ENCODE measurements around the gene GFM1.
A peak's percentile ranks its signal among the peaks of the same experiment; 100 is the strongest.

The GFM1 gene

DNA sequence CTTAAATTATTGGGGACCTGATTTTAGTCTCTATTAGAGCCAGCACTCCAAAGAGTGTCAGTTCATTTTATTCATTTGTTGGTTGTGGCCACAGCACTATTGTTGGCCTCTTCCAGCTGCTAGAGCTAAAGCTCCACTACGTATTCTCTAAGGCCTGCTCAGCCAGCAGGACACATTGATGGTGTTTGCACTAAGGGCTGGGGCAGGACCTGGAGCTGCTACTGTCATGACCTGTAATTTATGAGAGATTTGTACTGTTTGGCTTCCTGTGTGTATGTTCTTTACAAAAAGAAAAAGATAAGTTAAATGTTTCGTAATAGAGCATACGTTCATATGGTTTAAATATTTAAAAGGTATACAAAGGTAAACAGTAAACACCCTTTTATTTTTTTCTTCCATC is 8.1 kb downstream of the GFM1 start:
- Histone ChIP-seq H3K4me3 (ENCODE audit: low read depth, low read length) (no peak overlapping the region), H3K36me3 (ENCODE audit: control insufficient read depth, insufficient read depth, low read length) (peaks cover 74% of the 10 kb centered on the region), H3K9me3 (ENCODE audit: control insufficient read depth, insufficient read depth, low read depth, low read length) (no peaks in the 10 kb centered on the region), H3K9ac (ENCODE audit: low read length) (no peak overlapping the region), H3K4me1 (ENCODE audit: control insufficient read depth, insufficient read depth, low read length) (no peaks in the 10 kb centered on the region), H3K27ac (ENCODE audit: low read depth, low read length) (no peak overlapping the region), H3K27me3 (ENCODE audit: control insufficient read depth, insufficient read depth, low read length) (no peaks in the 10 kb centered on the region)

DNA sequence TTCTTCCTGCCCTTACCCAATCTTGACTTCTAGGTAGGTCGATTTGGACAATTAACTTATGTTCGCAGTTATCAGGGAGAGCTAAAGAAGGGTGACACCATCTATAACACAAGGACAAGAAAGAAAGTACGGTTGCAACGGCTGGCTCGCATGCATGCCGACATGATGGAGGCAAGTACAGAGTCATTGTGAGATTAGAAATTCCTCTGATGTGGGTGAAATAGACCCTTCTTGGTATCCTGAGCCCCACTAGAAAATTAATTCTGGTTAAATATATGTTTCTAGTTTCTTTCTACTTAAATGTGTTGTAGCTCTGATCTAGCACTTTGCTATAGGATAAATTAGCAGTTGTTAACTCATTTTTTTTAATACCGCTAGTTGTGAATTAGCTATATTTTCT is 14.6 kb downstream of the GFM1 start:
- no peaks in the 10 kb centered on the region for H3K27me3 ChIP-seq (ENCODE audit: control insufficient read depth, insufficient read depth, low read length)
- H3K9ac ChIP-seq (ENCODE audit: low read length), result no peak overlapping the region
- no peaks in the 10 kb centered on the region for H3K4me1 ChIP-seq (ENCODE audit: control insufficient read depth, insufficient read depth, low read length)
- peaks cover 74% of the 10 kb centered on the region for H3K36me3 ChIP-seq (ENCODE audit: control insufficient read depth, insufficient read depth, low read length)
- H3K27ac ChIP-seq (ENCODE audit: low read depth, low read length), result no peak overlapping the region
- no peaks in the 10 kb centered on the region for H3K9me3 ChIP-seq (ENCODE audit: control insufficient read depth, insufficient read depth, low read depth, low read length)
- H3K4me3 ChIP-seq (ENCODE audit: low read depth, low read length), result no peak overlapping the region

DNA sequence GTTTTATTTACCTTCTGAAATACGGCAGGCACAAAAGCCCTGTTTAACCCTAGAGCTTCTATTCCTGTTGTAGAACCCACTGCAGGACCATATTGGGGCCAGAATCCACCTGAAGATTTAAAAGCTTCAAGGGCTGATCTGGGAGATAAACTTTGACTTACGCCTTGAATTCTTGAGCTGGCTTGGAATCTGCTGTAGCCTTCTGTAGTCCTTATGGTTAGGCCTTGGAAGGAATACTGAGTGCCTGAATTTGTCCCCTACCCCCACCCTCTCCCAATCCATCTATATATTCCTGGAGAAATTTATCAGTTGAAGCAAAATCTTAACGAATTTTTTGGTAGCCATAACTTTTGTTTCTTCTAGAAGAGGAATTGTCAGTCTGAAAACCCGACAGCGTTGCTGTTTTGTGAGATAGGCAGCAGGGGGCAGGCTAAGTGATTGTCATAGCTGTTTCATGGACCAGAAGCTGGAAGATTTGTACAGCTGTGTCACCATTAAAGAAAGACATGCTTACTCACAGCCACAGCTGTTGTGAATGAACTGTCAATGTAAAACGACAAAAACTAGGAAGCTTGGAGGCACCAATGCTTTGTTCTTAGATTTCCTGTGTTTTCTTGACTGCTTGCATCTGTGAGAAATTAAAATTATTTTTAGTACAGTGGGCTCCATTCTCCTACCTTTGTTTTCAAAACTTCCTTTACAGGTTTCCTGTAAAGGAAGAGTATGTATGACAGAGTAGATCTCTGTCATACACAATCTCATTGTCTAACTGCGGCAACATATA is 15.3 kb downstream of the GFM1 start:
- peaks cover 74% of the 10 kb centered on the region for H3K36me3 ChIP-seq (ENCODE audit: control insufficient read depth, insufficient read depth, low read length)
- H3K4me3 ChIP-seq (ENCODE audit: low read depth, low read length), result no peak overlapping the region
- H3K4me1 ChIP-seq (ENCODE audit: control insufficient read depth, insufficient read depth, low read length), result no peaks in the 10 kb centered on the region
- no peaks in the 10 kb centered on the region for H3K27me3 ChIP-seq (ENCODE audit: control insufficient read depth, insufficient read depth, low read length)
- H3K9ac ChIP-seq (ENCODE audit: low read length), result no peak overlapping the region
- H3K9me3 ChIP-seq (ENCODE audit: control insufficient read depth, insufficient read depth, low read depth, low read length), result no peaks in the 10 kb centered on the region
- H3K27ac ChIP-seq (ENCODE audit: low read depth, low read length), result no peak overlapping the region

DNA sequence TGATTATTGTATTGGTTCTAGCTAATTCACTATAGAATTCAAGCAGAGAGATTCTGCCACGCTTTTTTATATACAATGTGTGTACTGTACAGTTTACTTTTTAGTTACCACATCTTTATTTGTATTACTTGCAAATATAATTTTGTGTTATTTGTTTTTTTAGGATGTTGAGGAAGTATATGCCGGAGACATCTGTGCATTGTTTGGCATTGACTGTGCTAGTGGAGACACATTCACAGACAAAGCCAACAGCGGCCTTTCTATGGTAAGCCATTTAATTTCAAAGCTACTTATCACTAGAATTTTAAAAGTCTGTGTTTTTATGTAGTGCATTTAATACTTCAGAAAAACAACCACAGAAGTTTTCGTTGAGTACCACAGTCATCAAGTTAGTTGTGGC is 16.4 kb downstream of the GFM1 start:
- Histone ChIP-seq H3K4me3 (ENCODE audit: low read depth, low read length) (no peak overlapping the region), H3K36me3 (ENCODE audit: control insufficient read depth, insufficient read depth, low read length) (peaks cover 76% of the 10 kb centered on the region), H3K4me1 (ENCODE audit: control insufficient read depth, insufficient read depth, low read length) (no peaks in the 10 kb centered on the region)

DNA sequence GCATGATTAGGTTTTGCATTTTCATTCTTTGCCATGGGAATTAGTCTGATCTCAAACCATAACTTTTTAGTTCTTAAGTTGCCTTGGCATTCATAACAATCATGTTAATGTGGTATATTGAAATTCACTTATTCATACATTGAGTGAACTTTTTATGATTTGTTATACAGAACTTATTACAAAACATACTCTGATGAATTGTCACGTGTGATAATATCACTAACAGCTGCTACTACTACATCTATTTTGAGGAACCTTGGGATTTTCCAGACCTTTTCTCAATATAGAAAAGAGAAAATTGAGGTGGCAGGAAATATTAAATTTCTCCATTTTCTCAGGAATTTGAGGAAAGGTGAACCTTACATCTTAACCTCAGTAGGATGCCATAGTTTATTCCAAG is 18.9 kb downstream of the GFM1 start:
- no peaks in the 10 kb centered on the region for H3K27me3 ChIP-seq (ENCODE audit: control insufficient read depth, insufficient read depth, low read length)
- no peak overlapping the region for H3K4me3 ChIP-seq (ENCODE audit: low read depth, low read length)
- no peak overlapping the region for H3K27ac ChIP-seq (ENCODE audit: low read depth, low read length)
- peaks cover 88% of the 10 kb centered on the region for H3K36me3 ChIP-seq (ENCODE audit: control insufficient read depth, insufficient read depth, low read length)
- no peaks in the 10 kb centered on the region for H3K4me1 ChIP-seq (ENCODE audit: control insufficient read depth, insufficient read depth, low read length)
- no peaks in the 10 kb centered on the region for H3K9me3 ChIP-seq (ENCODE audit: control insufficient read depth, insufficient read depth, low read depth, low read length)
- no peak overlapping the region for H3K9ac ChIP-seq (ENCODE audit: low read length)

More for the DNA sequence above, 16.4 kb downstream of the GFM1 start:
- no peaks in the 10 kb centered on the region for H3K27me3 ChIP-seq (ENCODE audit: control insufficient read depth, insufficient read depth, low read length)
- no peak overlapping the region for H3K9ac ChIP-seq (ENCODE audit: low read length)
- no peak overlapping the region for H3K27ac ChIP-seq (ENCODE audit: low read depth, low read length)
- H3K9me3 ChIP-seq (ENCODE audit: control insufficient read depth, insufficient read depth, low read depth, low read length), result no peaks in the 10 kb centered on the region

DNA sequence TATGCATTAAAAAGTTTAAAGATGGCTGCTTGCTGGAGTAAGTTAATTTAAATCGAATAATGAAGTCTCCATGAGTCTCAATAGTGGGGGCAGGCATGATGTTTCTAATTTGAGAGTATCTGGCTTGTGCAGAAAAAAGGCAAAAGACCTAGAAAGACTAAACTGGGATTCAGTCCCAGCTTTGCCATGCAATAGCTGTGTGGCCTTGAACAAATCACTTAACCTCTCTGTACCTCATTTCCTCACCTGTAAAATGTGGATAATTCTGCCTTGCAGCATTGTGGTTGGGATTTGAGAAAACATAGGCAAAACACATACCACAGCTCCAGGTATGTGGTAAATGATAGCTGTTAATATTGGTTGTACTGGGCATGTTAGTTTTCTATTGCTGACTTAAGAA is 19.5 kb downstream of the GFM1 start:
- Histone ChIP-seq H3K9me3 (ENCODE audit: control insufficient read depth, insufficient read depth, low read depth, low read length) (no peaks in the 10 kb centered on the region), H3K4me3 (ENCODE audit: low read depth, low read length) (no peak overlapping the region), H3K27me3 (ENCODE audit: control insufficient read depth, insufficient read depth, low read length) (no peaks in the 10 kb centered on the region), H3K36me3 (ENCODE audit: control insufficient read depth, insufficient read depth, low read length) (peaks cover 88% of the 10 kb centered on the region), H3K9ac (ENCODE audit: low read length) (no peak overlapping the region), H3K4me1 (ENCODE audit: control insufficient read depth, insufficient read depth, low read length) (no peaks in the 10 kb centered on the region), H3K27ac (ENCODE audit: low read depth, low read length) (no peak overlapping the region)

DNA sequence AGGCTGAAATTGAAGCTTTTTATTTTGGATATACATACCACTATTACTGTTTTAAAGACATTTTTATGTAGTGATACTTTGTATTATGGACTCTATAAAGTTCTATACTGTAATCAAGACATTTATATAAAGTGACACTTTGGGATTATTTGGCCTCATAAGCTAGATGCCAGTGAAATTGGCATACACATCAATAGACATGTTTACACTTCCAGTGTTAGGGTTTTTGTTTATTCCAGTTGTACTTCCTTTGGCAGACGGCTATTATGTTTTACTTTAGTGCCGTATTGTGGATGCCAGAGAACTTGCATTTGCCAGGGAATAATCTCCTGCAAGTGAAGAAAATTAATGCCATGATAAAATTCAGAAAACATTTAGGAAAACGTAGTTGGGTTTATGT is 22.1 kb downstream of the GFM1 start:
- Histone ChIP-seq H3K27ac (ENCODE audit: low read depth, low read length) (no peak overlapping the region), H3K27me3 (ENCODE audit: control insufficient read depth, insufficient read depth, low read length) (no peaks in the 10 kb centered on the region), H3K9me3 (ENCODE audit: control insufficient read depth, insufficient read depth, low read depth, low read length) (no peaks in the 10 kb centered on the region), H3K4me1 (ENCODE audit: control insufficient read depth, insufficient read depth, low read length) (no peaks in the 10 kb centered on the region), H3K4me3 (ENCODE audit: low read depth, low read length) (no peak overlapping the region), H3K36me3 (ENCODE audit: control insufficient read depth, insufficient read depth, low read length) (peaks cover 75% of the 10 kb centered on the region), H3K9ac (ENCODE audit: low read length) (no peak overlapping the region)

DNA sequence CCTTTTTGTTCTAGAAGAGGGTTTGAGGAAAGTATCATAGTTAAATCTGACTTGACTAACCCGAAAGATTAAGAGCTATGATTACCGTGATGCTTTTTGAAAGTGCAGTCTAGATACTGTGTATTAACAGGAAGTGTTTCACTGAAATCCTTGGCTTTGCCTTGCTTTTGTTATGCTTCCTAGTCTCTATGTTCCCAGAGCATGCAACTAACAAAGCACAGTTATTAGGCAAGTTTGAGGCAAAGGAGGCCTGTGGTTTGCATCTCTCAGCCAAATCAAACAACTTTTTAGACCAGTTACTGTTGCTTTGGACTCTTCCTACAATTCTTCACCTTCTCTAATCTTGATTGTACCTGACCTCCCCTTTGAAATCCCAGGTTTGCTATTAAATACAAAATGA is 24.2 kb downstream of the GFM1 start:
- no peaks in the 10 kb centered on the region for H3K27me3 ChIP-seq (ENCODE audit: control insufficient read depth, insufficient read depth, low read length)
- H3K9ac ChIP-seq (ENCODE audit: low read length), result no peak overlapping the region
- H3K4me3 ChIP-seq (ENCODE audit: low read depth, low read length), result no peak overlapping the region
- H3K9me3 ChIP-seq (ENCODE audit: control insufficient read depth, insufficient read depth, low read depth, low read length), result no peaks in the 10 kb centered on the region
- H3K4me1 ChIP-seq (ENCODE audit: control insufficient read depth, insufficient read depth, low read length), result no peaks in the 10 kb centered on the region
- H3K36me3 ChIP-seq (ENCODE audit: control insufficient read depth, insufficient read depth, low read length), result peaks cover 57% of the 10 kb centered on the region
- H3K27ac ChIP-seq (ENCODE audit: low read depth, low read length), result no peak overlapping the region

DNA sequence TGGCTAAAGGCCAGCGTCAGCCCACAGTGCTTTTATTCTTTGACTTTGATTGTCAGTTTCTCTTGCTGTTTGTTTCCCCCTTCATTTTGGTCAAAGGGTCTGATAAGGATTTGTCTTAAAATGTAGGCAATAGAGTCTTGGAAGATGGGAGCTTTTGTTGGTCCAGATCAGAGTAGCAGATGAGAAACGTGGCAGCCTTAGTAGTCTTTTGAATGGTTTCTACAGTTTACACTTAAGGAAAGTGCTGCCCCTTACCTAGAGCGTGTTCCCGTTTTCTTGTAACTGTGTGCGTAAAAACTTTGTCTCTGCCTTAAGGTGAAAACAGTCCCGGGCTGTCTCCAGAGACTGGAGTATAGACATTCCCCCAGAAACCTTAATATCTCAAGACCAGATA is 27.5 kb downstream of the GFM1 start:
- Histone ChIP-seq H3K27me3 (ENCODE audit: control insufficient read depth, insufficient read depth, low read length) (no peaks in the 10 kb centered on the region), H3K4me3 (ENCODE audit: low read depth, low read length) (peak overlapping the region; percentile 68), H3K9me3 (ENCODE audit: control insufficient read depth, insufficient read depth, low read depth, low read length) (no peaks in the 10 kb centered on the region), H3K4me1 (ENCODE audit: control insufficient read depth, insufficient read depth, low read length) (no peaks in the 10 kb centered on the region), H3K36me3 (ENCODE audit: control insufficient read depth, insufficient read depth, low read length) (peaks cover 26% of the 10 kb centered on the region), H3K27ac (ENCODE audit: low read depth, low read length) (no peak overlapping the region; the same call in 1 of the 2 replicates), H3K9ac (ENCODE audit: low read length) (peak overlapping the region; percentile 69)

DNA sequence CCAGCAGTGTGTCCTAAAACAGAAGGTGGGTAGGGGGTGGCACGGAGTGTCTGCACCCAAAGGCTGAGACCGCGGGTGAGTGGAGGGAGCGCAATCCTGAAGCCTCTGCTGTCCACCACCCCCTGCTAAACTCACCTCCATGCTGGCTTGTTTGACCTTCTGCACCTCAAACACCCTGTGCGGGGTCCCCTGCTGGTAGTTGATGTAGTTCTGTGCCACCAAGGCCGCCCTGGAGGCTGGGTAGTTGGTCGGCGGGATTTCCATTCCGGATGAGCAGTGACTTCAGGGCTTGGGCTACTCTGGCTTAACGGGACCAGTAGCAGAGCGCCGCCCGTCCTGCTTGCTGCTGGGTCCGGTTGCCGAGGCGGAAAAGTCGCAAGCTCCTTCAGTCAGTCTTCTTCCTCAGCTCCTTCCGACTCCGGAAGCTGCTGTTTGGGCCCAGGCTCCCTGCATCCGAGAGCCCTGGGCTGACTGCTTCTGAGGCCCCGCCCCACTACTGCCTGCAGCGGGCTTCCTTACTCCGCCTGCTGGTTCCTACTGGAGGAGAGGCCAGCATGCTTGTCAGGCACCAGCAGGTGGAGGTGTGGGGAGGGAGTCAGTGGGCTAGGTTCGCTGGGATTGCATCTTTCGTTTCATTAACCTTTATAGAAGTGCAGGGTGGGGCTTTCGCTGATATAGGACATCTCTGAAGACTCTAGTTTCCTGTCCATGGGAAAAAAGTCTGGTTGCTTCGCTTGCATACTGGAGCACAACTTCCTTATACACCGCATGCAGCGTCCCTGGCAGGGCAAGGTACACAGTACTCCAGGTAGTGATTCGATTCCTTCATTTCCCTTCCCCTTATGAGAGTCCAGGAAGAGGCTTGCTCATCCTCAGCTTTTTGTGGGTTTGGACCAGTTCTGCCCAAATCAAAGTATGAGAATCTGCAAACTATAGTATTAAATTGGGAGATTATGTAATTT is 28.2 kb downstream of the GFM1 start, which contains the start of gene LXN:
Gene LXN, minus strand, starts transcription at position 434 of the 962 bp plus-strand sequence. Its CDS starts 170 bp downstream, at position 264.
- Histone ChIP-seq H3K4me3 (ENCODE audit: low read depth, low read length) (peak within 1 kb of the TSS; percentile 68), H3K9ac (ENCODE audit: low read length) (peak within 1 kb of the TSS; percentile 69), H3K36me3 (ENCODE audit: control insufficient read depth, insufficient read depth, low read length) (peaks cover 23% of the 10 kb centered on the region), H3K9me3 (ENCODE audit: control insufficient read depth, insufficient read depth, low read depth, low read length) (no peaks in the 10 kb centered on the region), H3K27ac (ENCODE audit: low read depth, low read length) (no peak within 1 kb of the TSS; the same call in 1 of the 2 replicates), H3K27me3 (ENCODE audit: control insufficient read depth, insufficient read depth, low read length) (no peaks in the 10 kb centered on the region), H3K4me1 (ENCODE audit: control insufficient read depth, insufficient read depth, low read length) (no peaks in the 10 kb centered on the region)

DNA sequence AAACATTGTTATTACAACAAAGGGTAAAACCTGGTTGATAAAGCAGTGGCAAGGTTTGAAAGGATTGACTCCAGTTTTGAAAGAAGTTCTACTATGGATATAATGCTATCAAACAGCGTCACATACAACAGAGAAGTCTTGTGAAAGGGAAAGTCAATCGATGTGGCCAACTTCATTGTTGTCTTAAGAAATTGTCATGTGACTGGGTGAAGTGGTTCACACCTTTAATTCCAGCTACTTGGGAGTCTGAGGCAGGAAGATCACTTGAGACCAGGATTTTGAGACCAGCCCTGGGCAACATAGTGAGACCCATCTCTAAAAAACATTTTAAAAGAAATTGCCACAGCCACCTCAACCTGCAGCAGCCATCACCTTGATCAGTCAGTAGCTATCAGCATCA is 34.4 kb downstream of the GFM1 start:
- Histone ChIP-seq H3K27ac (ENCODE audit: low read depth, low read length) (no peak overlapping the region), H3K9ac (ENCODE audit: low read length) (no peak overlapping the region), H3K27me3 (ENCODE audit: control insufficient read depth, insufficient read depth, low read length) (no peaks in the 10 kb centered on the region), H3K9me3 (ENCODE audit: control insufficient read depth, insufficient read depth, low read depth, low read length) (no peaks in the 10 kb centered on the region), H3K4me3 (ENCODE audit: low read depth, low read length) (no peak overlapping the region), H3K4me1 (ENCODE audit: control insufficient read depth, insufficient read depth, low read length) (no peaks in the 10 kb centered on the region), H3K36me3 (ENCODE audit: control insufficient read depth, insufficient read depth, low read length) (peaks cover 9% of the 10 kb centered on the region; the same call in 1 of the 2 replicates)

All from HUES6 (cell line).